GM21576 (cell line): ENCODE results near the gene OR2T11.
"Not testable (repeated sequence)": the region's sequence is repeated elsewhere in the genome, so short reads cannot be mapped to it uniquely, and the experiment has no call there.

Source experiments
- ATAC-seq: cut with Tn5 transposase; IDR thresholded peaks from one replicate; pipeline ENCODE4 v1.9.1; 2021; ENCODE audit warnings: mild to moderate bottlenecking, moderate library complexity; ENCODE audit not compliant: unreplicated experiment

Gene OR2T11

GRCh38 chr1:248621770-248622169, 13.1 kb downstream of the OR2T11 start:
- no peak for ATAC-seq

- no peak for ATAC-seq
These were observed 16.0 kb downstream of the OR2T11 start for GRCh38 chr1:248618878-248619277.

GRCh38 chr1:248618119-248618518, 16.8 kb downstream of the OR2T11 start:
- ATAC-seq: no peak

GRCh38 chr1:248613742-248614141, 21.1 kb downstream of the OR2T11 start:
- no peak for ATAC-seq

GRCh38 chr1:248611883-248612414, 22.9 kb downstream of the OR2T11 start:
- ATAC-seq: no peak

- ATAC-seq: no peak
These were observed 24.6 kb downstream of the OR2T11 start for GRCh38 chr1:248610301-248610700.

- ATAC-seq: no peak
These were observed 35.5 kb downstream of the OR2T11 start for GRCh38 chr1:248599396-248599795.

GRCh38 chr1:248597589-248597988, 37.3 kb downstream of the OR2T11 start, which contains the start of gene OR2T10:
Gene OR2T10, minus strand, starts transcription at chr1:248597700. Its CDS starts 3,932 bp downstream, at chr1:248593768.
- ATAC-seq: no peak

GRCh38 chr1:248596615-248597014, 38.3 kb downstream of the OR2T11 start:
- no peak for ATAC-seq

GRCh38 chr1:248593226-248593625, 41.7 kb downstream of the OR2T11 start:
- no peak for ATAC-seq

- ATAC-seq: no peak
These were observed 42.2 kb downstream of the OR2T11 start for GRCh38 chr1:248592655-248593054.

- ATAC-seq: no peak
These were observed 44.8 kb downstream of the OR2T11 start for GRCh38 chr1:248590055-248590454.

GRCh38 chr1:248589334-248589733, 45.6 kb downstream of the OR2T11 start:
- no peak for ATAC-seq

GRCh38 chr1:248585266-248585665, 49.6 kb downstream of the OR2T11 start:
- ATAC-seq: no peak

- ATAC-seq: no peak
These were observed 58.5 kb downstream of the OR2T11 start for GRCh38 chr1:248576260-248576980.

GRCh38 chr1:248574657-248575056, 60.2 kb downstream of the OR2T11 start, which contains the start of gene OR2T34:
Gene OR2T34, minus strand, starts transcription at chr1:248574757. Its CDS starts 0 bp downstream, at chr1:248574757.
- ATAC-seq: not testable (repeated sequence)

- not testable (repeated sequence) for ATAC-seq
These were observed 61.0 kb downstream of the OR2T11 start for GRCh38 chr1:248573856-248574255.
